Measurements from ENCODE around the gene KCNQ2.

KCNQ2 gene

GRCh38 chr20:63469019-63469712 lies 3.3 kb downstream of the KCNQ2 start:
- Histone ChIP-seq H3K18ac (ENCODE audit: low read length) (no peak overlapping the region), H3K4me3 (ENCODE audit: low read length) (no peak overlapping the region), H3K56ac (ENCODE audit: low read length) (no peak overlapping the region), H3K79me1 (ENCODE audit: low read length) (peaks cover 6% of the 10 kb centered on the region), H3K27me3 (ENCODE audit: insufficient read depth, low read length, poor library complexity) (no peaks in the 10 kb centered on the region), H3K4me1 (ENCODE audit: control insufficient read depth, low read depth, low read length) (no peaks in the 10 kb centered on the region), H4K8ac (ENCODE audit: low read depth, low read length) (no peak overlapping the region), H3K4ac (ENCODE audit: low read depth, low read length) (no peak overlapping the region), H3K79me2 (ENCODE audit: control insufficient read depth, insufficient read depth, low read length) (peaks cover 19% of the 10 kb centered on the region), H2BK120ac (ENCODE audit: low read depth, low read length) (no peak overlapping the region), H4K5ac (ENCODE audit: low read length) (no peak overlapping the region), H3K9ac (ENCODE audit: low read length) (no peak overlapping the region), H2BK5ac (ENCODE audit: low read length) (no peak overlapping the region), H2AK5ac (ENCODE audit: low read length) (no peak overlapping the region), H3K23ac (ENCODE audit: low read length) (no peak overlapping the region), H2BK15ac (replicated peaks; ENCODE audit: low read depth) (no peak overlapping the region), H3K4me2 (ENCODE audit: low read length) (no peak overlapping the region), H3K36me3 (ENCODE audit: control insufficient read depth, insufficient read depth, low read length) (no peaks in the 10 kb centered on the region), H3K27ac (ENCODE audit: low read depth, low read length) (no peak overlapping the region)
- no peak for DNase-seq
- WGBS (ENCODE audit: extremely low coverage, insufficient coverage, low lambda C conversion rate) = no CpG with 5 or more reads among the region's 22 CpGs

GRCh38 chr20:63468421-63468820 lies 4.0 kb downstream of the KCNQ2 start:
- no peak overlapping the region for H3K27ac ChIP-seq (ENCODE audit: low read depth, low read length)
- peaks cover 19% of the 10 kb centered on the region for H3K79me2 ChIP-seq (ENCODE audit: control insufficient read depth, insufficient read depth, low read length)
- no peak overlapping the region for H2BK5ac ChIP-seq (ENCODE audit: low read length)
- no peak overlapping the region for H3K23ac ChIP-seq (ENCODE audit: low read length)
- H2AK5ac ChIP-seq (ENCODE audit: low read length) = no peak overlapping the region
- H3K4me3 ChIP-seq (ENCODE audit: low read length) = no peak overlapping the region
- H2BK120ac ChIP-seq (ENCODE audit: low read depth, low read length) = no peak overlapping the region
- no peaks in the 10 kb centered on the region for H3K27me3 ChIP-seq (ENCODE audit: insufficient read depth, low read length, poor library complexity)
- H4K8ac ChIP-seq (ENCODE audit: low read depth, low read length) = no peak overlapping the region
- H3K9ac ChIP-seq (ENCODE audit: low read length) = no peak overlapping the region
- H2BK15ac ChIP-seq (replicated peaks; ENCODE audit: low read depth) = no peak overlapping the region
- peaks cover 6% of the 10 kb centered on the region for H3K79me1 ChIP-seq (ENCODE audit: low read length)
- no peak for DNase-seq
- no peaks in the 10 kb centered on the region for H3K4me1 ChIP-seq (ENCODE audit: control insufficient read depth, low read depth, low read length)
- no CpG with 5 or more reads among the region's 12 CpGs for WGBS (ENCODE audit: extremely low coverage, insufficient coverage, low lambda C conversion rate)
- H3K56ac ChIP-seq (ENCODE audit: low read length) = peak overlapping the region; percentile 42
- no peak overlapping the region for H3K18ac ChIP-seq (ENCODE audit: low read length)
- no peak overlapping the region for H3K4ac ChIP-seq (ENCODE audit: low read depth, low read length)
- H3K36me3 ChIP-seq (ENCODE audit: control insufficient read depth, insufficient read depth, low read length) = no peaks in the 10 kb centered on the region
- H4K5ac ChIP-seq (ENCODE audit: low read length) = no peak overlapping the region
- no peak overlapping the region for H3K4me2 ChIP-seq (ENCODE audit: low read length)

GRCh38 chr20:63467294-63468083 lies 5.0 kb downstream of the KCNQ2 start:
- H3K27me3 ChIP-seq (ENCODE audit: insufficient read depth, low read length, poor library complexity) = no peaks in the 10 kb centered on the region
- no peak overlapping the region for H2AK5ac ChIP-seq (ENCODE audit: low read length)
- H3K4me1 ChIP-seq (ENCODE audit: control insufficient read depth, low read depth, low read length) = no peaks in the 10 kb centered on the region
- no peak overlapping the region for H2BK15ac ChIP-seq (replicated peaks; ENCODE audit: low read depth)
- H2BK5ac ChIP-seq (ENCODE audit: low read length) = no peak overlapping the region
- no peak overlapping the region for H3K4me3 ChIP-seq (ENCODE audit: low read length)
- no peak overlapping the region for H4K8ac ChIP-seq (ENCODE audit: low read depth, low read length)
- no CpG with 5 or more reads among the region's 19 CpGs for WGBS (ENCODE audit: extremely low coverage, insufficient coverage, low lambda C conversion rate)
- no peak overlapping the region for H3K23ac ChIP-seq (ENCODE audit: low read length)
- H3K36me3 ChIP-seq (ENCODE audit: control insufficient read depth, insufficient read depth, low read length) = no peaks in the 10 kb centered on the region
- no peak overlapping the region for H3K27ac ChIP-seq (ENCODE audit: low read depth, low read length)
- H3K9ac ChIP-seq (ENCODE audit: low read length) = no peak overlapping the region
- no peak overlapping the region for H3K56ac ChIP-seq (ENCODE audit: low read length)
- H3K4ac ChIP-seq (ENCODE audit: low read depth, low read length) = no peak overlapping the region
- H2BK120ac ChIP-seq (ENCODE audit: low read depth, low read length) = no peak overlapping the region
- peaks cover 6% of the 10 kb centered on the region for H3K79me1 ChIP-seq (ENCODE audit: low read length)
- DNase-seq = peak; percentile 64
- no peak overlapping the region for H4K5ac ChIP-seq (ENCODE audit: low read length)
- H3K4me2 ChIP-seq (ENCODE audit: low read length) = no peak overlapping the region
- no peak overlapping the region for H3K18ac ChIP-seq (ENCODE audit: low read length)
- H3K79me2 ChIP-seq (ENCODE audit: control insufficient read depth, insufficient read depth, low read length) = peaks cover 20% of the 10 kb centered on the region

GRCh38 chr20:63466861-63467260 lies 5.6 kb downstream of the KCNQ2 start:
- Histone ChIP-seq H3K9ac (ENCODE audit: low read length) (no peak overlapping the region), H4K8ac (ENCODE audit: low read depth, low read length) (no peak overlapping the region), H3K56ac (ENCODE audit: low read length) (no peak overlapping the region), H2BK15ac (replicated peaks; ENCODE audit: low read depth) (no peak overlapping the region), H3K23ac (ENCODE audit: low read length) (no peak overlapping the region), H2AK5ac (ENCODE audit: low read length) (no peak overlapping the region), H3K27ac (ENCODE audit: low read depth, low read length) (no peak overlapping the region), H2BK120ac (ENCODE audit: low read depth, low read length) (no peak overlapping the region), H3K4me2 (ENCODE audit: low read length) (no peak overlapping the region), H3K4me1 (ENCODE audit: control insufficient read depth, low read depth, low read length) (no peaks in the 10 kb centered on the region), H2BK5ac (ENCODE audit: low read length) (no peak overlapping the region), H3K79me2 (ENCODE audit: control insufficient read depth, insufficient read depth, low read length) (peaks cover 21% of the 10 kb centered on the region), H3K27me3 (ENCODE audit: insufficient read depth, low read length, poor library complexity) (no peaks in the 10 kb centered on the region), H3K4me3 (ENCODE audit: low read length) (no peak overlapping the region), H4K5ac (ENCODE audit: low read length) (no peak overlapping the region), H3K36me3 (ENCODE audit: control insufficient read depth, insufficient read depth, low read length) (no peaks in the 10 kb centered on the region), H3K79me1 (ENCODE audit: low read length) (peaks cover 6% of the 10 kb centered on the region), H3K4ac (ENCODE audit: low read depth, low read length) (no peak overlapping the region), H3K18ac (ENCODE audit: low read length) (no peak overlapping the region)
- WGBS (ENCODE audit: extremely low coverage, insufficient coverage, low lambda C conversion rate) = no CpG with 5 or more reads among the region's 17 CpGs
- DNase-seq = no peak

GRCh38 chr20:63466250-63466825 lies 6.1 kb downstream of the KCNQ2 start:
- Histone ChIP-seq H3K4me2 (ENCODE audit: low read length) (no peak overlapping the region), H4K8ac (ENCODE audit: low read depth, low read length) (no peak overlapping the region), H3K27me3 (ENCODE audit: insufficient read depth, low read length, poor library complexity) (no peaks in the 10 kb centered on the region), H2BK120ac (ENCODE audit: low read depth, low read length) (no peak overlapping the region), H2BK5ac (ENCODE audit: low read length) (no peak overlapping the region), H2BK15ac (replicated peaks; ENCODE audit: low read depth) (no peak overlapping the region), H3K36me3 (ENCODE audit: control insufficient read depth, insufficient read depth, low read length) (no peaks in the 10 kb centered on the region), H2AK5ac (ENCODE audit: low read length) (no peak overlapping the region), H3K9ac (ENCODE audit: low read length) (no peak overlapping the region), H3K79me1 (ENCODE audit: low read length) (peaks cover 6% of the 10 kb centered on the region), H3K4me3 (ENCODE audit: low read length) (no peak overlapping the region), H3K18ac (ENCODE audit: low read length) (no peak overlapping the region), H3K4ac (ENCODE audit: low read depth, low read length) (no peak overlapping the region), H3K79me2 (ENCODE audit: control insufficient read depth, insufficient read depth, low read length) (peaks cover 21% of the 10 kb centered on the region), H3K27ac (ENCODE audit: low read depth, low read length) (no peak overlapping the region), H4K5ac (ENCODE audit: low read length) (no peak overlapping the region), H3K56ac (ENCODE audit: low read length) (no peak overlapping the region), H3K4me1 (ENCODE audit: control insufficient read depth, low read depth, low read length) (no peaks in the 10 kb centered on the region), H3K23ac (ENCODE audit: low read length) (no peak overlapping the region)
- WGBS (ENCODE audit: extremely low coverage, insufficient coverage, low lambda C conversion rate) = no CpG with 5 or more reads among the region's 55 CpGs
- DNase-seq = no peak

Data from mesendoderm (in vitro differentiated cells).